Spleen (tissue), 7 donors: ENCODE results near the gene THAP4.

Experiments
- POLR2A ChIP-seq, 3 donors: fragments of 450-650 bp; IDR thresholded peaks; one replicate each; pipeline ENCODE4 v1.5.1; 2017; ENCODE audit warnings: antibody characterized with exemption in 3 of 3, mild to moderate bottlenecking in 1 of 3
- TF ChIP-seq, protein P1 (sequence below), 11 experiments: fragments of 200-600 bp in 7 of 11; fragments of 450-650 bp in 4 of 11; sonication (generic) in 4 of 11; IDR thresholded peaks in 8 of 11; conservative IDR thresholded peaks in 3 of 11; 1 replicate in 7 of 11; 2 replicates in 4 of 11; pipeline versions ENCODE4 v1.4.0 to v1.8.0; 2016 to 2021; ENCODE audit warnings: antibody characterized with exemption in 11 of 11, inconsistent platforms in 4 of 11, mild to moderate bottlenecking in 1 of 11
- donor health status: DM: no; HTN: no; CAD: no; lungs with moderate emphysema.
- donor health status: DM: no; HTN: no; CAD: no.
- donor health status: DM: no; HTN: no; CAD: no.

- TF ChIP-seq, protein P1, sequence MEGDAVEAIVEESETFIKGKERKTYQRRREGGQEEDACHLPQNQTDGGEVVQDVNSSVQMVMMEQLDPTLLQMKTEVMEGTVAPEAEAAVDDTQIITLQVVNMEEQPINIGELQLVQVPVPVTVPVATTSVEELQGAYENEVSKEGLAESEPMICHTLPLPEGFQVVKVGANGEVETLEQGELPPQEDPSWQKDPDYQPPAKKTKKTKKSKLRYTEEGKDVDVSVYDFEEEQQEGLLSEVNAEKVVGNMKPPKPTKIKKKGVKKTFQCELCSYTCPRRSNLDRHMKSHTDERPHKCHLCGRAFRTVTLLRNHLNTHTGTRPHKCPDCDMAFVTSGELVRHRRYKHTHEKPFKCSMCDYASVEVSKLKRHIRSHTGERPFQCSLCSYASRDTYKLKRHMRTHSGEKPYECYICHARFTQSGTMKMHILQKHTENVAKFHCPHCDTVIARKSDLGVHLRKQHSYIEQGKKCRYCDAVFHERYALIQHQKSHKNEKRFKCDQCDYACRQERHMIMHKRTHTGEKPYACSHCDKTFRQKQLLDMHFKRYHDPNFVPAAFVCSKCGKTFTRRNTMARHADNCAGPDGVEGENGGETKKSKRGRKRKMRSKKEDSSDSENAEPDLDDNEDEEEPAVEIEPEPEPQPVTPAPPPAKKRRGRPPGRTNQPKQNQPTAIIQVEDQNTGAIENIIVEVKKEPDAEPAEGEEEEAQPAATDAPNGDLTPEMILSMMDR (IDR thresholded peaks at IDR 0.05 in 8 of 11, conservative IDR thresholded peaks at IDR 0.05 in 3 of 11), result peak in 1 of 11 experiments; percentile 43
- no peak for TF ChIP-seq POLR2A (IDR thresholded peaks at IDR 0.05)
These were observed 41.3 kb downstream of the THAP4 start for GRCh38 chr2:241595600-241596140.
